ENCODE data around the gene CHD3. TPM values are rescaled to one million over a fixed set of nuclear protein-coding genes. Genes with fewer than 3 reads are reported as not detected.

CHD3 gene
- polyA plus RNA-seq, 1 of the 3 experiments (the other 2 are of a cell fraction) = 56.2 TPM

- Histone ChIP-seq H3K79me2 (ENCODE audit: insufficient read depth) (peaks cover 16% of the 10 kb centered on the region), H3K9me2 (no peaks in the 10 kb centered on the region), H3K9ac (no peak overlapping the region), H3F3A (replicated peaks; ENCODE audit: insufficient read depth) (peaks cover 21% of the 10 kb centered on the region), H3K9me3 (no peaks in the 10 kb centered on the region), H3K36me3 (replicated peaks in 1 of 2; ENCODE audit: control insufficient read depth in 1 of 2, insufficient read depth in 2 of 2, low read length in 1 of 2) (peaks cover 37 to 75% of the 10 kb centered on the region in 2 experiments), H4K20me1 (ENCODE audit: insufficient read depth) (peaks cover 40% of the 10 kb centered on the region), H3K4me3 (ENCODE audit: low read depth in 2 of 2, low read length in 1 of 2) (no peak overlapping the region), H3K4me1 (ENCODE audit: control insufficient read depth in 1 of 2, insufficient read depth in 2 of 2, low read depth in 1 of 2, low read length in 1 of 2) (peaks cover 8 to 20% of the 10 kb centered on the region in 2 experiments; a peak in 2 of 4 replicates), H2AFZ (ENCODE audit: low read depth) (no peak overlapping the region), H3K27me3 (ENCODE audit: insufficient read depth) (no peaks in the 10 kb centered on the region), H3K4me2 (no peak overlapping the region), H3K27ac (ENCODE audit: low read depth in 2 of 2, low read length in 1 of 2) (no peak overlapping the region)
- TF ChIP-seq, protein P1, sequence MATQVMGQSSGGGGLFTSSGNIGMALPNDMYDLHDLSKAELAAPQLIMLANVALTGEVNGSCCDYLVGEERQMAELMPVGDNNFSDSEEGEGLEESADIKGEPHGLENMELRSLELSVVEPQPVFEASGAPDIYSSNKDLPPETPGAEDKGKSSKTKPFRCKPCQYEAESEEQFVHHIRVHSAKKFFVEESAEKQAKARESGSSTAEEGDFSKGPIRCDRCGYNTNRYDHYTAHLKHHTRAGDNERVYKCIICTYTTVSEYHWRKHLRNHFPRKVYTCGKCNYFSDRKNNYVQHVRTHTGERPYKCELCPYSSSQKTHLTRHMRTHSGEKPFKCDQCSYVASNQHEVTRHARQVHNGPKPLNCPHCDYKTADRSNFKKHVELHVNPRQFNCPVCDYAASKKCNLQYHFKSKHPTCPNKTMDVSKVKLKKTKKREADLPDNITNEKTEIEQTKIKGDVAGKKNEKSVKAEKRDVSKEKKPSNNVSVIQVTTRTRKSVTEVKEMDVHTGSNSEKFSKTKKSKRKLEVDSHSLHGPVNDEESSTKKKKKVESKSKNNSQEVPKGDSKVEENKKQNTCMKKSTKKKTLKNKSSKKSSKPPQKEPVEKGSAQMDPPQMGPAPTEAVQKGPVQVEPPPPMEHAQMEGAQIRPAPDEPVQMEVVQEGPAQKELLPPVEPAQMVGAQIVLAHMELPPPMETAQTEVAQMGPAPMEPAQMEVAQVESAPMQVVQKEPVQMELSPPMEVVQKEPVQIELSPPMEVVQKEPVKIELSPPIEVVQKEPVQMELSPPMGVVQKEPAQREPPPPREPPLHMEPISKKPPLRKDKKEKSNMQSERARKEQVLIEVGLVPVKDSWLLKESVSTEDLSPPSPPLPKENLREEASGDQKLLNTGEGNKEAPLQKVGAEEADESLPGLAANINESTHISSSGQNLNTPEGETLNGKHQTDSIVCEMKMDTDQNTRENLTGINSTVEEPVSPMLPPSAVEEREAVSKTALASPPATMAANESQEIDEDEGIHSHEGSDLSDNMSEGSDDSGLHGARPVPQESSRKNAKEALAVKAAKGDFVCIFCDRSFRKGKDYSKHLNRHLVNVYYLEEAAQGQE (IDR thresholded peaks at IDR 0.05; ENCODE audit: low read depth, low read length) = no peak
- TF ChIP-seq POLR2AphosphoS5 (IDR thresholded peaks at IDR 0.05; ENCODE audit: low read depth, low read length) = no peak
- TF ChIP-seq SIN3A (IDR thresholded peaks at IDR 0.05; ENCODE audit: borderline replicate concordance, low read depth, low read length) = no peak
- TF ChIP-seq JUND (IDR thresholded peaks at IDR 0.05) = no peak
- no peak for TF ChIP-seq GATA2 (CRISPR knock-in tag; IDR thresholded peaks at IDR 0.05)
- TF ChIP-seq ELF1 (IDR thresholded peaks at IDR 0.05) = no peak
- TF ChIP-seq YY1 (IDR thresholded peaks at IDR 0.05; ENCODE audit: low read depth) = no peak
- POLR2A ChIA-PET = interaction anchor here (1.2 to 2.4 kb wide), 2 partner anchors 12 to 15 kb away, joined by 6 to 7 read pairs; no protein-coding TSS in a partner anchor
- CTCF ChIA-PET = interaction anchor here (1.3 to 5.7 kb wide), 8 partner anchors 10 to 208 kb away, joined by 3 to 58 read pairs (median 8); partner anchors contain the start of gene KDM6B
- 92% methylated on average over 10 of the region's 12 CpGs for WGBS (ENCODE audit: low lambda C conversion rate)
- DNase-seq = no peak
Observed at GRCh38 chr17:7849751-7850504, 38.7 kb upstream of the CHD3 start.

DNA sequence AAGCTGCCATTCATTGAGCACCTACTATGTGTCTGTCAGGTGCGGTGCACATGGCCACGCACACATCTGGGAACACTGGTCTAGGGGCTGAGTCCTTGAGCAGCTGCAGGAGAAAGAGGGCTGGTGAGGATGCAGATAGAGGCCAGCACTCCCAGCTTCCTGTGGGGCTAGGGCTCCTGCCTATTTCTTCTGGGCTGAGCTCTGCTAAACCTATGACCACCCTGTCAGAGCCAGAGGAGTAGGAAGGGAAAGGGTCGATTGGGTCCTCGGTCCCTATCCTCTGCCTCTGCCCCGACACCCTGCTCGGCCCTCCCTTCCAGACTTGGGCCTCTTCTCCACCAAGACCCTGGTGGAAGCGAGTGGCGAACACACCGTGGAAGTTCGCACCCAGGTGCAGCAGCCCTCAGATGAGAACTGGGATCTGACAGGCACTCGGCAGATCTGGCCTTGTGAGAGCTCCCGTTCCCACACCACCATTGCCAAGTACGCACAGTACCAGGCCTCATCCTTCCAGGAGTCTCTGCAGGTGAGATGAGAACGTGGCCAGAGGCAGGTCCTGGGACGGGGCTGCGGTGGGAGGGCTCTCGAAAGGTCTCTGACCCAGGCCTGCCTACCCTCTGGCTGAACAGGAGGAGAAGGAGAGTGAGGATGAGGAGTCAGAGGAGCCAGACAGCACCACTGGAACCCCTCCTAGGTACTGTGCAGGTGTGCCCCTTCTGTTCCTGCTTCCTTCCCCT is 37.7 kb upstream of the CHD3 start:
- WGBS (ENCODE audit: low lambda C conversion rate) = 89% methylated on average over 17 of the region's 17 CpGs
- peak overlapping the region in 1 of 2 experiments; percentile 34; a peak in 1 of 4 replicates for H3K27ac ChIP-seq (ENCODE audit: low read depth in 2 of 2, low read length in 1 of 2)
- no peak overlapping the region for H3K4me2 ChIP-seq
- CTCF ChIA-PET = interaction anchor here (0.5 to 5.7 kb wide), 9 partner anchors 10 to 107 kb away, joined by 3 to 58 read pairs (median 8); partner anchors contain the start of gene KDM6B
- peaks cover 33 to 74% of the 10 kb centered on the region in 2 experiments for H3K36me3 ChIP-seq (replicated peaks in 1 of 2; ENCODE audit: control insufficient read depth in 1 of 2, insufficient read depth in 2 of 2, low read length in 1 of 2)
- no peak overlapping the region for H3K9ac ChIP-seq
- H3K27me3 ChIP-seq (ENCODE audit: insufficient read depth) = no peaks in the 10 kb centered on the region
- no peaks in the 10 kb centered on the region for H3K9me3 ChIP-seq
- peaks cover 6% of the 10 kb centered on the region; the same call in 1 of the 2 replicates for H3K79me2 ChIP-seq (ENCODE audit: insufficient read depth)
- peaks cover 8 to 20% of the 10 kb centered on the region in 2 experiments; a peak in 1 of 4 replicates for H3K4me1 ChIP-seq (ENCODE audit: control insufficient read depth in 1 of 2, insufficient read depth in 2 of 2, low read depth in 1 of 2, low read length in 1 of 2)
- H3F3A ChIP-seq (replicated peaks; ENCODE audit: insufficient read depth) = peaks cover 23% of the 10 kb centered on the region
- POLR2A ChIA-PET = interaction anchor here (1.1 to 2.4 kb wide), 3 partner anchors 12 to 107 kb away, joined by 4 to 7 read pairs (median 6); no protein-coding TSS in a partner anchor
- no peak for DNase-seq
- no peaks in the 10 kb centered on the region for H3K9me2 ChIP-seq
- no peak overlapping the region for H3K4me3 ChIP-seq (ENCODE audit: low read depth in 2 of 2, low read length in 1 of 2)
- peaks cover 31% of the 10 kb centered on the region for H4K20me1 ChIP-seq (ENCODE audit: insufficient read depth)
- no peak overlapping the region for H2AFZ ChIP-seq (ENCODE audit: low read depth)
- TF ChIP-seq, protein P1 (IDR thresholded peaks at IDR 0.05; ENCODE audit: low read depth, low read length) = no peak
- TF ChIP-seq RCOR1 (IDR thresholded peaks at IDR 0.05; ENCODE audit: low read length) (no peak), YY1 (IDR thresholded peaks at IDR 0.05; ENCODE audit: low read depth) (no peak), GABPA (IDR thresholded peaks at IDR 0.05; ENCODE audit: low read depth) (no peak), FOSL2 (IDR thresholded peaks at IDR 0.05; ENCODE audit: borderline replicate concordance, low read depth) (no peak), RFX5 (IDR thresholded peaks at IDR 0.05; ENCODE audit: low read length) (no peak), USF2 (IDR thresholded peaks at IDR 0.05; ENCODE audit: borderline replicate concordance, low read depth, low read length) (no peak), FOXM1 (IDR thresholded peaks at IDR 0.05; ENCODE audit: low read depth) (no peak), GATA2 (CRISPR knock-in tag; IDR thresholded peaks at IDR 0.05) (no peak), EP300 (IDR thresholded peaks at IDR 0.05; ENCODE audit: borderline replicate concordance in 1 of 2, low read depth in 1 of 2, low read length in 1 of 2) (no peak), NFIC (IDR thresholded peaks at IDR 0.05; ENCODE audit: borderline replicate concordance) (no peak), MEF2A (IDR thresholded peaks at IDR 0.05; ENCODE audit: borderline replicate concordance, low read depth) (no peak), RXRA (IDR thresholded peaks at IDR 0.05; ENCODE audit: borderline replicate concordance, low read depth) (no peak)

Measured in SK-N-SH (cell line).